ENCODE measurements around the gene MEGF10. TPM values are rescaled to one million over a fixed set of nuclear protein-coding genes. Genes with fewer than 3 reads are reported as not detected.

MEGF10 gene
- total RNA-seq, 2 experiments from 2014 or later = not detected

- POLR2A ChIA-PET = no interaction called here
- Mint-ChIP-seq H3K4me3 (no peak overlapping the region), H3K9me3 (no peaks in the 10 kb centered on the region), H3K27me3 (peaks cover 2% of the 10 kb centered on the region), H3K4me1 (ENCODE audit: low read depth) (peaks cover 2% of the 10 kb centered on the region), H3K36me3 (no peaks in the 10 kb centered on the region), H3K27ac (no peak overlapping the region)
- CTCF ChIA-PET = no interaction called here
- intact Hi-C loops (cut with micrococcal nuclease) = no loop called here
- DNase-seq = no peak
These were observed 122.1 kb downstream of the MEGF10 start for GRCh38 chr5:127412698-127413097.

- intact Hi-C loops (cut with micrococcal nuclease) = no loop called here
- CTCF ChIA-PET = no interaction called here
- H3K36me3 Mint-ChIP-seq = no peaks in the 10 kb centered on the region
- no peak overlapping the region for H3K4me3 Mint-ChIP-seq
- peaks cover 2% of the 10 kb centered on the region for H3K4me1 Mint-ChIP-seq (ENCODE audit: low read depth)
- POLR2A ChIA-PET = no interaction called here
- H3K9me3 Mint-ChIP-seq = no peaks in the 10 kb centered on the region
- H3K27ac Mint-ChIP-seq = no peak overlapping the region
- DNase-seq = no peak
- H3K27me3 Mint-ChIP-seq = peaks cover 2% of the 10 kb centered on the region
These were observed 124.4 kb downstream of the MEGF10 start for GRCh38 chr5:127415034-127415433.

- POLR2A ChIA-PET = no interaction called here
- Mint-ChIP-seq H3K27me3 (no peaks in the 10 kb centered on the region), H3K27ac (no peak overlapping the region), H3K4me3 (no peak overlapping the region), H3K36me3 (no peaks in the 10 kb centered on the region), H3K9me3 (no peaks in the 10 kb centered on the region), H3K4me1 (ENCODE audit: low read depth) (no peaks in the 10 kb centered on the region)
- intact Hi-C loops (cut with micrococcal nuclease) = no loop called here
- DNase-seq = no peak
- CTCF ChIA-PET = no interaction called here
These were observed 126.3 kb downstream of the MEGF10 start for GRCh38 chr5:127416906-127417305.

- ChIA-PET POLR2A (no interaction called here), CTCF (no interaction called here)
- Mint-ChIP-seq H3K4me1 (ENCODE audit: low read depth) (no peaks in the 10 kb centered on the region), H3K4me3 (no peak overlapping the region), H3K9me3 (no peaks in the 10 kb centered on the region), H3K36me3 (no peaks in the 10 kb centered on the region), H3K27me3 (no peaks in the 10 kb centered on the region), H3K27ac (no peak overlapping the region)
- intact Hi-C loops (cut with micrococcal nuclease) = no loop called here
- no peak for DNase-seq
These were observed 126.9 kb downstream of the MEGF10 start for GRCh38 chr5:127417528-127417927.

GRCh38 chr5:127418367-127418766 lies 127.8 kb downstream of the MEGF10 start:
- ChIA-PET CTCF (no interaction called here), POLR2A (no interaction called here)
- Mint-ChIP-seq H3K4me3 (no peak overlapping the region), H3K27ac (no peak overlapping the region), H3K27me3 (no peaks in the 10 kb centered on the region), H3K9me3 (no peaks in the 10 kb centered on the region), H3K4me1 (ENCODE audit: low read depth) (peaks cover 1% of the 10 kb centered on the region), H3K36me3 (no peaks in the 10 kb centered on the region)
- intact Hi-C loops (cut with micrococcal nuclease) = no loop called here
- DNase-seq = no peak

GRCh38 chr5:127418974-127419682 lies 128.5 kb downstream of the MEGF10 start:
- ChIA-PET POLR2A (no interaction called here), CTCF (no interaction called here)
- intact Hi-C loops (cut with micrococcal nuclease) = no loop called here
- no peaks in the 10 kb centered on the region for H3K27me3 Mint-ChIP-seq
- H3K36me3 Mint-ChIP-seq = no peaks in the 10 kb centered on the region
- no peak overlapping the region for H3K27ac Mint-ChIP-seq
- H3K9me3 Mint-ChIP-seq = no peaks in the 10 kb centered on the region
- H3K4me1 Mint-ChIP-seq (ENCODE audit: low read depth) = peaks cover 3% of the 10 kb centered on the region
- no peak for DNase-seq
- H3K4me3 Mint-ChIP-seq = no peak overlapping the region

- DNase-seq = no peak
- ChIA-PET POLR2A (no interaction called here), CTCF (no interaction called here)
- intact Hi-C loops (cut with micrococcal nuclease) = no loop called here
- H3K9me3 Mint-ChIP-seq = no peaks in the 10 kb centered on the region
- H3K27ac Mint-ChIP-seq = no peak overlapping the region
- H3K4me3 Mint-ChIP-seq = no peak overlapping the region
- H3K4me1 Mint-ChIP-seq (ENCODE audit: low read depth) = peaks cover 3% of the 10 kb centered on the region
- H3K27me3 Mint-ChIP-seq = peaks cover 4% of the 10 kb centered on the region
- H3K36me3 Mint-ChIP-seq = no peaks in the 10 kb centered on the region
These were observed 129.2 kb downstream of the MEGF10 start for GRCh38 chr5:127419683-127420257.

- CTCF ChIA-PET = no interaction called here
- H3K36me3 Mint-ChIP-seq = no peaks in the 10 kb centered on the region
- DNase-seq = no peak
- H3K4me3 Mint-ChIP-seq = no peak overlapping the region
- H3K4me1 Mint-ChIP-seq (ENCODE audit: low read depth) = peaks cover 3% of the 10 kb centered on the region
- POLR2A ChIA-PET = no interaction called here
- H3K27me3 Mint-ChIP-seq = peaks cover 4% of the 10 kb centered on the region
- H3K27ac Mint-ChIP-seq = no peak overlapping the region
- intact Hi-C loops (cut with micrococcal nuclease) = no loop called here
- no peaks in the 10 kb centered on the region for H3K9me3 Mint-ChIP-seq
These were observed 130.2 kb downstream of the MEGF10 start for GRCh38 chr5:127420758-127421157.

- Mint-ChIP-seq H3K9me3 (no peaks in the 10 kb centered on the region), H3K27me3 (peaks cover 4% of the 10 kb centered on the region), H3K4me3 (no peak overlapping the region), H3K36me3 (no peaks in the 10 kb centered on the region), H3K27ac (no peak overlapping the region), H3K4me1 (ENCODE audit: low read depth) (peaks cover 3% of the 10 kb centered on the region)
- CTCF ChIA-PET = no interaction called here
- POLR2A ChIA-PET = no interaction called here
- intact Hi-C loops (cut with micrococcal nuclease) = no loop called here
- no peak for DNase-seq
These were observed 130.9 kb downstream of the MEGF10 start for GRCh38 chr5:127421471-127421870.

- no peaks in the 10 kb centered on the region for H3K9me3 Mint-ChIP-seq
- intact Hi-C loops (cut with micrococcal nuclease) = no loop called here
- DNase-seq = no peak
- H3K27ac Mint-ChIP-seq = no peak overlapping the region
- ChIA-PET POLR2A (no interaction called here), CTCF (no interaction called here)
- H3K4me3 Mint-ChIP-seq = no peak overlapping the region
- peaks cover 3% of the 10 kb centered on the region for H3K4me1 Mint-ChIP-seq (ENCODE audit: low read depth)
- no peaks in the 10 kb centered on the region for H3K36me3 Mint-ChIP-seq
- peaks cover 4% of the 10 kb centered on the region for H3K27me3 Mint-ChIP-seq
These were observed 132.7 kb downstream of the MEGF10 start for GRCh38 chr5:127423173-127423798.

GRCh38 chr5:127425037-127425436 lies 134.4 kb downstream of the MEGF10 start:
- DNase-seq = no peak
- no peak overlapping the region for H3K27ac Mint-ChIP-seq
- H3K4me1 Mint-ChIP-seq (ENCODE audit: low read depth) = peaks cover 3% of the 10 kb centered on the region
- no peaks in the 10 kb centered on the region for H3K36me3 Mint-ChIP-seq
- intact Hi-C loops (cut with micrococcal nuclease) = no loop called here
- H3K9me3 Mint-ChIP-seq = no peaks in the 10 kb centered on the region
- CTCF ChIA-PET = no interaction called here
- H3K27me3 Mint-ChIP-seq = peaks cover 4% of the 10 kb centered on the region
- no peak overlapping the region for H3K4me3 Mint-ChIP-seq
- POLR2A ChIA-PET = no interaction called here

- Mint-ChIP-seq H3K36me3 (no peaks in the 10 kb centered on the region), H3K4me1 (ENCODE audit: low read depth) (peaks cover 3% of the 10 kb centered on the region), H3K27me3 (peaks cover 4% of the 10 kb centered on the region), H3K4me3 (no peak overlapping the region), H3K9me3 (no peaks in the 10 kb centered on the region), H3K27ac (no peak overlapping the region)
- no peak for DNase-seq
- intact Hi-C loops (cut with micrococcal nuclease) = no loop called here
- CTCF ChIA-PET = no interaction called here
- POLR2A ChIA-PET = no interaction called here
These were observed 135.3 kb downstream of the MEGF10 start for GRCh38 chr5:127425868-127426267.

- H3K4me1 Mint-ChIP-seq (ENCODE audit: low read depth) = peaks cover 3% of the 10 kb centered on the region
- ChIA-PET POLR2A (no interaction called here), CTCF (no interaction called here)
- no peaks in the 10 kb centered on the region for H3K9me3 Mint-ChIP-seq
- no peak for DNase-seq
- no peaks in the 10 kb centered on the region for H3K36me3 Mint-ChIP-seq
- intact Hi-C loops (cut with micrococcal nuclease) = no loop called here
- peaks cover 4% of the 10 kb centered on the region for H3K27me3 Mint-ChIP-seq
- no peak overlapping the region for H3K27ac Mint-ChIP-seq
- H3K4me3 Mint-ChIP-seq = no peak overlapping the region
These were observed 136.1 kb downstream of the MEGF10 start for GRCh38 chr5:127426661-127427060.

All from activated CD4-positive, alpha-beta memory T cell treated with anti-CD3 and anti-CD28 coated beads for 36 hours (primary cell).